IPS-NIHi7 (cell line): ENCODE measurements around the gene RBFA.

Source experiments
- DNase-seq: peaks from one replicate; pipeline ENCODE4 v3.0.0; 2012; ENCODE audit warnings: mixed read lengths; ENCODE audit errors: extremely low spot score

The RBFA gene

DNA sequence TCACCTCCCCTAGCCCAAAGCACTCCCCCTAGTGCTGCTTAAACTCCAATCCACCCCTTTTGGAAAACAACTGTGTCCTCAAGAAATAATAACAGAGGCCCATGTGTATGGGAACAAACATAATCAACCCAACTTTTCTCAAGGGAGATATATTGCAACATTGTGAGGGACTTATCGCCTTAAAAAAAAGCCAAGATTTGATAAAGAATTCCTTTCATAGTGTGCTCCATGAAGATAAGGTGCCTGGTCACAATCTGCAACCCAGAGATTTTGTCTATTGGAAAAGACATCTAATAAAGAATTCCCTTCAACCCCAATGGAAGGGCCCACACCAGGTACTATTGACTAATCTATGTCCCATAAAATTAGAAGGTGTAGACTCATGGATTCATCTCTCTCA lies 4.5 kb upstream of the RBFA start:
- no peak for DNase-seq

DNA sequence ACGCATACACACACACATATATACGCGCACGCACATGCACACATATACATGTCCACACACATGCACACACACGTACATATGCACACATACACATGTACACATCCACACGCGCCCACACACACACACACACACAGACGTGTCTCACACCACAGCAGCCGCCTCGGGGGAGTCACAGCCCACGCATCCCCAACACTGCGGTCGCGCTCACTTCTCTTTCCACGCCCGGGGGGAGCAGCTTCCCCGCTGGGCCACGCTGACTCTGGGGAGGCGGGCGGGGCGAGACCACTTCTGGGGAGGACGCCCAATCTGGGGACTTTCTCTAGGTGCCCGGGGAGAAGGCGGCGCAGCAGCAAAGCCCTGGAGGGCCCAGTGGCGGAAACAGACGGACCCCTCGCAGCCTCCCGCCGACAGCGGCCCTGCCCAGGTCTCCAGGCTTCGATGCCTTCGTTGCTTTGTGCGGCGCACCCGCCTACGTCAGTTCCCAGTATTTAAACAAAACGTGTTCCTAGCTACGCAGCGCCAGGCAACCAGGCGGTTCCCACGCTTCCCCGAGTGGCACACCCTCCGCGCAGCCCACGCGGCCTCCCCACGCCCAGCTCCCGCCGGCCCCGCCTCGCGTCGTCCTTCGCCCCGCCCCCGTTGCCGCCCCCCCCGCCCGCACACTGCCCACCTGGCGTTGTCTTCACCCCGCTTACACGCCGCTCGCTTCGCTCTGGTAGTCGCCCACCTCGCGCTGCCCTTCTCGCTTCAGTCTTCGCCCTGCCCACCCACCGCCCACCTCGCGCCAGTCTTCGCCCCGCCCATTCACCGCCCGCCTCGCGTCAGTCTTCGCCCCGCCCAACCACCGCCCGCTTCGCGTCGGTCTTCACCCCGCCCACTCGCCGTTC lies 810 bp upstream of the RBFA start:
- peak; percentile 97 for DNase-seq

- DNase-seq: no peak
Measured at GRCh38 chr18:80034852-80035406, 695 bp downstream of the RBFA start.

DNA sequence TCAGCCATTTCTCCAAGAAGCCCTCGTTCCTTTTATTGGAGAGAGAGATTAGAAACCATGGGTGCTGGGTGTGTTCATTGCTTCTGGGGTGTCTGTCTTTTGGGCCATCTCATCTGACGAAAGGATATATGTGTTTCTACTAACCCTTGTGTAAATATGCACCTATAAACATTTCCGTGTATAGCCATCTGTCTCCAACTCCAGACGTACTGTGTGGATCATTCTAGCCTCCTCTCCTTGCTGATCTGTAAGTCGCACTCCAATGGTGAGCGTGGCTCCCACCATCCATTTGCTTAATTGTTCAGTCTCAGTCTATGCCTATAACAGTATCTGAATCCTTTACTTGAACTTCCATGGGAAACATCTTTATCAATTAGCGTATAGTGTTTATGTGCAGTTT lies 1.8 kb downstream of the RBFA start:
- DNase-seq: no peak

- DNase-seq: no peak
Measured at GRCh38 chr18:80037300-80037699, 3.1 kb downstream of the RBFA start.

DNA sequence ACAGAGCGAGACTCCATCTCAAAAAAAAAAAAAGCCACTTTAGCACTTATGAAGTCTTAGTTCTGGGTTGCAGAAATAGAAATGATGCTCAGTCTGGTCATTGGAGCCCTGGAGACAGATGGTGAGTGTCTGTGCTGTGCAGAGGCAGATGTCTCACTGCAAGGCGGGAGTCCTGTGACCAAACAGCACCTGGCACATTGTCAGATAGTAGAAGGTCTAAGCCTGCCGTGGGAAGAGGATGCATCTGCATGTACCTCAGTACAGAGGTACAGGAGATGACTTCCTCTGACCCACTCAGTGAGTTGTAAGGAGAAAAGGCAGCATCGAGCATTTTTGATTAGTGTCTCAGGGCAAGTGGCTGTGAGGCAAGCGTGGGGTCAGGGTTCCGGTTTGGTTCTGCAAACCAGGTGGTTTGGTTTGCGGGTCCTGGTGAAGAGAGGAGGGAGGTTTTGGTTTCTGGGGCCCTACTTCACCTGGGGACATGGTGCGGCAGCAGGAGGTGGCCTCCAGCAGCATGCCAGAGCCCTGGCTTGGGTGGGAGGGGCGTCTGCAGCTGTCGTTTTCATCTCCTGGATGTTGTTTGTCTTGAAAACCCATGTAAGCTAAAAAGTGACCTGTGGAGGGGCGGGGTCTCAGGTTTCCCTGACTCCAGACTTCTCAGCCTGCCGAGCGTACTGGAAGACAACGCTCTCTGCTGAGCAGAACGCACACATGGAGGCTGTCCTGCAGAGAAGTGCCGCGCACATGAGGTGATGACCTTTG lies 3.8 kb downstream of the RBFA start:
- DNase-seq: no peak

- no peak for DNase-seq
Measured at GRCh38 chr18:80040515-80040914, 6.3 kb downstream of the RBFA start.

- DNase-seq: no peak
Measured at GRCh38 chr18:80041424-80041823, 7.2 kb downstream of the RBFA start.

GRCh38 chr18:80042785-80043184 lies 8.6 kb downstream of the RBFA start:
- no peak for DNase-seq

DNA sequence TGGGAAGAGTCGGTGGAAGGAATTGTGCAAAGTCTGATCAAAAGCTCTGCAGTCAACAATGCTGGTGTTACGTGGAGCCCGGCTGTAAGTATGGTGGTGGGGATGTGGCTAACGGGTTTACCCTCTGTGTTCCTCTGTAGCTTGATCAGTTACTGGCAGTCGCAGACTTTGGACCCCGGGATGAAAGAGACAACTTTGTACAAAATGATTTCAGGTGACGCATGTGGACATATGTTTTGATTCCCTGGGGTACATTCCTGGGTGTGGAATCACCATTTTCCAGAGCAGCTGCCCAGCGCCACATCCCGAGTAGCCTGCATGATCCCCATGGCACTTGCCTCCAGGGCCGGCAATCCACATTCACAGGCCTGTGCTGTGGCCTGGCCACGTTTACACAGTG lies 9.8 kb downstream of the RBFA start:
- DNase-seq: no peak

GRCh38 chr18:80046011-80046410 lies 11.8 kb downstream of the RBFA start:
- no peak for DNase-seq

GRCh38 chr18:80046431-80046830 lies 12.2 kb downstream of the RBFA start:
- DNase-seq: no peak

DNA sequence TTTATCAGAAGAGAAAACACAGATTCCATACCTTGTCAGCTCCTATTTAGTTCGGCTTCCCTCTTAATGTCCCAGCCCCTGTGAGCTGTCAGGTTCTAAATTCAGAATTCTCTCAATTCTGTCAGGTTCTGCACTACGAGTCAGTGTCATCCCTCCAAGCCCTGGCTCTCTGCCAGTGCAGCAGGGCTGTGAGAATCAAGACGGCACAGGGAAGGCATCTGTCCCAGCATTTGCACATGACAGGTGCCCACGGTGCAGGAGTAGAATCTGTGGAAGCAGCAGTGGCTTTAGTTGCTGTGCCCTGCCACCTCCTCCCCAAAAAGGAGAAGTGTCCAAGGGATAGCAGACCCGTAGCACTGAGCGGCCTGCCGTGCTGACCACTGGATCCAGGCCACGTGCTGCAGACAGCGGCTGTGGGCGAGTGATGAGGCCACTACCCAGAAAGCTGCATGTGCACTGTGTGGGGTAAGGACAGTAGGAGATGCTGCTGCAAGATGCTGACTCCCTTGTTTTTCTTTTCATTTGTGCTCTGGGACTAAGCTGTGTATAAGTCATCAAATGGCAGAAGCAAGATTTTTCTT lies 12.8 kb downstream of the RBFA start:
- DNase-seq: no peak

DNA sequence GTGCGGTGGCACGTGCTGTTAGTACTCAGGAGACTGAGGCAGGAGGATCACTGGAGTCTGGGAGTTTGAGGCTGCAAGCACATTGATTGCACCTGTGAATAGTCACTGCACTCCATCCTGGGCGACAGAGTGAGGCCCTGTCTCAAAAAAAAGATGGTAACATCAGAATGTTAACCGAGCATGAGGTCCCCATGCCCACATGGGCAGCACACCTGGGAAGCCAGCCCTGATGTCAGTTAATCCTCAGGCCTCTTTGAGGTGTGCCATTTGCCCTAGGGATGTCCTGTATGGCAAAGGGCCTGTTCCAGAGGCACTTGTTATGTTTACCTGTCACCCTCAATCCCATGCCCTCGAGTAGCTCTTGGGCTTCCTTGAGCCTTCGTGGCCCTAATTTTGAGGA lies 16.6 kb downstream of the RBFA start:
- no peak for DNase-seq

GRCh38 chr18:80056095-80056494 lies 21.9 kb downstream of the RBFA start:
- DNase-seq: no peak

GRCh38 chr18:80059945-80060344 lies 25.7 kb downstream of the RBFA start:
- DNase-seq: no peak

DNA sequence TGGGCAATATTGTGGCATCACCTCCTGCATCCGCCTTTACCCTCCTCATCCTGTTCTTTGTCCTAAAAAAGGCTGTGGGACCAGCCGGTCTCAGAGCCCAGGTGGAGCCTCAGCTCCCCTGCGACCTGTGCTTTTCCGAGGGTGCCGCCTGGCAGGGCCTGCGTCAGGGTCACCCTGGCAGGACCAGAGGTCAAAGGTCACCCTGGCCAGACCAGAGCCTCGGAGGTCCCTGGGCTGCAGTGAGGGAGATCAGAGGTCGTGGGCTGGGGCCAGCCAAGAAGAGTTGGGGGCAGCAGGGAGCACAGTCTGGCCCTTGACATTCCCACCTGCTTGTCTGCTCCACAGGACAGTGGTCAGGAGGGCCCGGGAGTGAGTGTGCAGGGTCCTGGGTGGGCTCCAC lies 31.5 kb downstream of the RBFA start:
- DNase-seq: no peak

DNA sequence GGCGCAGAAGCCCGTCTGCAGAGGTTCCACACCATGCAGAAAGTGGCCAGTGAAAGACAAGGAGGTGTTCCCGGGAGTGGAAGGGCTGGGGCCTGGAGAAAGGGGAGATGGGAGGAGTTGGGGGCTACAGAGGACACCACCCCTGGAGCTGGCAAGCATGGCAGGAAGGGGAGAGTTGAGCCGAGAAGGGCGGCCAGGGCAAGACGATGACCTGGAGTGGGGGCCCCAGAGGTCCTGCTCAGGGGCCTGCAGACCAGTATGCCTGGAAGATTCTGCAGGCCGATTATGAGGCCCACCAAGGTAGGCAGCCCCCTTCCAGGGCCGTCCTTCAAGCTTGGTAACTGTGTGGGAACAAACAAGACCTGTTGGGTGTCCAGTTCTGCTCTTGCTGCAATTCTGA lies 33.1 kb downstream of the RBFA start:
- DNase-seq: no peak

- no peak for DNase-seq
Measured at GRCh38 chr18:80067897-80068296, 33.7 kb downstream of the RBFA start.

- DNase-seq: no peak
Measured at GRCh38 chr18:80068571-80069272, 34.5 kb downstream of the RBFA start.

DNA sequence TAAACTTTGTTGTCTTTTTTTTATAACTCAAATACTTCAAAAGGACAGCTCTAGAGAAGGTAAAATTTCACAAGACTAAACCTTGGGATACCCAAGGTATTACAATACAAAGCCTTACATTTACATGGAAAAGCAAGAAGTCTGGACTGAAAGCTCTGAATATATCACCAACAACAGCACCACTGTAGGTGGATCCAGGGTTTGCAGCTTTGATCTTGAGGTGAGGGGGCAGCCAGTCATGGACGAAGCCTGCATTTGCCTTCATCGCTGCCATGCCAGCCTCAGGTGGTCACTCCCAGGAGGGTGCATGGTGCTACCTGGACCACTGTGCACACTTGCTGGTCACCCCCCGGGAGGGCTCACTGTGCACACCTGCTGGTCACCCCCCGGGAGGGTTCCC lies 36.6 kb downstream of the RBFA start:
- DNase-seq: no peak

GRCh38 chr18:80074183-80074582 lies 39.9 kb downstream of the RBFA start:
- no peak for DNase-seq
